Astrocyte of the spinal cord (primary cell): Measurements from ENCODE around the gene CARF.
A peak's percentile ranks its signal among the peaks of the same experiment; 100 is the strongest.
"Not testable (repeated sequence)": the region's sequence is repeated elsewhere in the genome, so short reads cannot be mapped to it uniquely, and the experiment has no call there.

ENCODE experiments used
- DNase-seq: peaks from one replicate; pipeline ENCODE4 v3.0.0; 2011; ENCODE audit warnings: low read depth, low spot score
- H3K4me3 ChIP-seq: 2 replicates; pipeline ENCODE4 v1.5.1; 2011; ENCODE audit warnings: low read depth, mild to moderate bottlenecking, low read length, moderate library complexity
- CTCF ChIP-seq: IDR thresholded peaks from 2 replicates; pipeline ENCODE4 v1.5.1; 2012; ENCODE audit warnings: low read depth, mild to moderate bottlenecking, low read length, inconsistent platforms
- in situ Hi-C: cut with HindIII; loops from 2 replicates; pipeline ENCODE4 v1.10.0; 2017; ENCODE audit warnings: low sequenced_read_pairs

The CARF gene

GRCh38 chr2:202960524-202960923, 48.4 kb downstream of the CARF start:
- no peak overlapping the region for H3K4me3 ChIP-seq
- DNase-seq = no peak
- in situ Hi-C loops = no loop called here
- no peak for TF ChIP-seq CTCF

GRCh38 chr2:202963712-202964111, 51.6 kb downstream of the CARF start:
- TF ChIP-seq CTCF = no peak
- in situ Hi-C loops = no loop called here
- DNase-seq = no peak

GRCh38 chr2:202965810-202966460, 53.9 kb downstream of the CARF start:
- H3K4me3 ChIP-seq = no peak overlapping the region
- in situ Hi-C loops = no loop called here
- no peak for TF ChIP-seq CTCF
- DNase-seq = peak; percentile 68

More at GRCh38 chr2:202963712-202964111, 51.6 kb downstream of the CARF start:
- H3K4me3 ChIP-seq = no peak overlapping the region

GRCh38 chr2:202969404-202969803, 57.3 kb downstream of the CARF start:
- DNase-seq, in situ Hi-C loops, H3K4me3 ChIP-seq: not testable (repeated sequence)

- in situ Hi-C loops = no loop called here
- H3K4me3 ChIP-seq = no peak overlapping the region
- no peak for DNase-seq
- no peak for TF ChIP-seq CTCF
Measured at GRCh38 chr2:202976809-202977208, 64.7 kb downstream of the CARF start.

GRCh38 chr2:202982779-202983491, 70.9 kb downstream of the CARF start:
- no peak overlapping the region for H3K4me3 ChIP-seq
- in situ Hi-C loops = no loop called here
- DNase-seq = no peak
- TF ChIP-seq CTCF = no peak

GRCh38 chr2:202989749-202990148, 77.7 kb downstream of the CARF start:
- in situ Hi-C loops = no loop called here
- no peak for DNase-seq
- no peak for TF ChIP-seq CTCF
- no peak overlapping the region for H3K4me3 ChIP-seq
